Kidney capillary endothelial cell (primary cell): ENCODE results near the gene DAPK3.
"Not testable (repeated sequence)": the region's sequence is repeated elsewhere in the genome, so short reads cannot be mapped to it uniquely, and the experiment has no call there.

Experiments
- DNase-seq: peaks from one replicate; pipeline ENCODE4 v3.0.0-alpha.2; 2018; ENCODE audit warnings: low spot score

Gene DAPK3

GRCh38 chr19:3978145-3978544 is 7.2 kb upstream of the DAPK3 start:
- DNase-seq, result no peak

- no peak for DNase-seq
Observed at GRCh38 chr19:3977242-3978143, 6.6 kb upstream of the DAPK3 start.

- no peak for DNase-seq
Observed at GRCh38 chr19:3976495-3977241, 5.8 kb upstream of the DAPK3 start.

GRCh38 chr19:3975637-3976087 is 4.8 kb upstream of the DAPK3 start:
- DNase-seq, result no peak

- no peak for DNase-seq
Observed at GRCh38 chr19:3975144-3975543, 4.2 kb upstream of the DAPK3 start.

GRCh38 chr19:3970313-3970807 is 539 bp downstream of the DAPK3 start:
- DNase-seq, result no peak

- DNase-seq, result peak; percentile 85
Observed at GRCh38 chr19:3969435-3970312, 1.2 kb downstream of the DAPK3 start.

GRCh38 chr19:3968556-3969434 is 2.1 kb downstream of the DAPK3 start:
- DNase-seq, result peak; percentile 100

GRCh38 chr19:3967983-3968382 is 2.9 kb downstream of the DAPK3 start:
- DNase-seq, result not testable (repeated sequence)

- no peak for DNase-seq
Observed at GRCh38 chr19:3966051-3967017, 4.6 kb downstream of the DAPK3 start.

- DNase-seq, result no peak
Observed at GRCh38 chr19:3964256-3965194, 6.4 kb downstream of the DAPK3 start.

- DNase-seq, result no peak
Observed at GRCh38 chr19:3963458-3964255, 7.2 kb downstream of the DAPK3 start.

GRCh38 chr19:3961007-3961406 is 9.9 kb downstream of the DAPK3 start:
- DNase-seq, result no peak

- DNase-seq, result no peak
Observed at GRCh38 chr19:3959766-3960131, 11.2 kb downstream of the DAPK3 start.

- DNase-seq, result no peak
Observed at GRCh38 chr19:3958836-3959765, 11.8 kb downstream of the DAPK3 start.

- DNase-seq, result no peak
Observed at GRCh38 chr19:3955688-3956087, 15.2 kb downstream of the DAPK3 start.

GRCh38 chr19:3955276-3955675 is 15.6 kb downstream of the DAPK3 start:
- not testable (repeated sequence) for DNase-seq
